K562 (cell line): ENCODE data around the gene PSMG3. TPM values are rescaled to one million over a fixed set of nuclear protein-coding genes. Genes with fewer than 3 reads are reported as not detected.

ENCODE experiments used
- ASH1L ChIP-seq: fragments of 450-650 bp; IDR thresholded peaks from 2 replicates; pipeline ENCODE4 v1.6.1; 2018; ENCODE audit warnings: borderline replicate concordance, mild to moderate bottlenecking, low read depth; ENCODE audit not compliant: partially characterized antibody
- BHLHE40 ChIP-seq: IDR thresholded peaks from 2 replicates; pipeline ENCODE4 v1.6.1; 2011; ENCODE audit warnings: low read length, improper control_type of control experiment
- BRCA1 ChIP-seq, 2 experiments: fragments of 450-650 bp in 1 of 2; sonication (generic) in 1 of 2; formaldehyde crosslinking in 1 of 2; IDR thresholded peaks; 2 replicates each; pipeline versions ENCODE4 v1.5.0 to v1.6.1; 2017 to 2020; ENCODE audit warnings: mild to moderate bottlenecking in 1 of 2, missing genetic modification reagents in 1 of 2
- CTBP1 ChIP-seq: fragments of 450-650 bp; IDR thresholded peaks from 2 replicates; pipeline ENCODE4 v1.6.1; 2016; ENCODE audit warnings: borderline replicate concordance
- DPF2 ChIP-seq: fragments of 450-650 bp; IDR thresholded peaks from 2 replicates; pipeline ENCODE4 v1.6.1; 2016
- ELF2 ChIP-seq: fragments of 250-450 bp; sonication (Bioruptor Pico); IDR thresholded peaks from 2 replicates; pipeline ENCODE4 v1.5.0; 2021; ENCODE audit warnings: mild to moderate bottlenecking
- FOSL1 ChIP-seq: fragments of 200-800 bp; sonication (Bioruptor generic); conservative IDR thresholded peaks from 2 replicates; pipeline ENCODE4 v1.6.1; 2016; ENCODE audit warnings: missing genetic modification characterization, missing compliant biosample characterization
- FOXM1 ChIP-seq, 2 experiments: fragments of 450-650 bp in 1 of 2; sonication (generic) in 1 of 2; formaldehyde crosslinking in 1 of 2; IDR thresholded peaks; 2 replicates each; pipeline versions ENCODE4 v1.6.1 to v1.9.0; 2017 to 2022; ENCODE audit warnings: low read depth in 2 of 2, mild to moderate bottlenecking in 2 of 2, missing genetic modification reagents in 1 of 2, moderate library complexity in 1 of 2
- GATAD2B ChIP-seq: fragments of 450-650 bp; IDR thresholded peaks from 2 replicates; pipeline ENCODE4 v1.6.1; 2017; ENCODE audit warnings: mild to moderate bottlenecking, borderline replicate concordance
- HMGN3 ChIP-seq: IDR thresholded peaks from 2 replicates; pipeline ENCODE4 v1.6.1; 2011; ENCODE audit warnings: borderline replicate concordance, low read depth, mild to moderate bottlenecking, mixed read lengths, low read length; ENCODE audit not compliant: insufficient read length; ENCODE audit errors: extremely low read depth
- IRF2 ChIP-seq: sonication (generic); formaldehyde crosslinking; IDR thresholded peaks from 2 replicates; pipeline ENCODE4 v1.8.1; 2022; ENCODE audit warnings: mild to moderate bottlenecking, missing genetic modification reagents
- MEF2A ChIP-seq: IDR thresholded peaks from 2 replicates; pipeline ENCODE4 v1.6.1; 2011; ENCODE audit warnings: low read depth, mild to moderate bottlenecking, low read length, moderate library complexity; ENCODE audit not compliant: control insufficient read depth
- MNT ChIP-seq, 2 experiments: fragments of 450-650 bp; conservative IDR thresholded peaks; 2 replicates each; pipeline ENCODE4 v1.6.1; 2017; ENCODE audit warnings: mild to moderate bottlenecking in 2 of 2, moderate library complexity in 2 of 2
- POLR2G ChIP-seq: fragments of 200-400 bp; formaldehyde crosslinking; IDR thresholded peaks from 2 replicates; pipeline ENCODE4 v1.6.1; 2017; ENCODE audit warnings: low read depth, mild to moderate bottlenecking, antibody characterized with exemption, low read length, moderate library complexity
- RBBP5 ChIP-seq: fragments of 200-600 bp; sonication (generic); IDR thresholded peaks from 2 replicates; pipeline ENCODE4 v1.6.1; 2012; ENCODE audit warnings: borderline replicate concordance, mild to moderate bottlenecking, low read length, control low read depth, inconsistent platforms; ENCODE audit not compliant: insufficient read depth, poor library complexity, severe bottlenecking
- RBFOX2 ChIP-seq: fragments of 200-400 bp; formaldehyde crosslinking; IDR thresholded peaks from 2 replicates; pipeline ENCODE4 v1.6.1; 2017; ENCODE audit warnings: low read depth, mild to moderate bottlenecking, low read length, moderate library complexity
- RHOXF2B ChIP-seq: fragments of 250-450 bp; sonication (Bioruptor Pico); conservative IDR thresholded peaks from 2 replicates; pipeline ENCODE4 v1.5.1; 2021
- SAFB ChIP-seq: fragments of 200-400 bp; formaldehyde crosslinking; IDR thresholded peaks from 2 replicates; pipeline ENCODE4 v1.6.1; 2017; ENCODE audit warnings: low read depth, low read length, borderline replicate concordance
- TCF3 ChIP-seq: sonication (generic); formaldehyde crosslinking; IDR thresholded peaks from 2 replicates; pipeline ENCODE4 v1.4.0; 2020; ENCODE audit warnings: mild to moderate bottlenecking, missing genetic modification reagents
- TFAP4 ChIP-seq: sonication (generic); formaldehyde crosslinking; IDR thresholded peaks from 2 replicates; pipeline ENCODE4 v1.8.0; 2022; ENCODE audit warnings: missing genetic modification reagents, mild to moderate bottlenecking, moderate library complexity, borderline replicate concordance
- TRIM24 ChIP-seq, 2 experiments: fragments of 450-650 bp; IDR thresholded peaks; 2 replicates each; pipeline ENCODE4 v1.6.1; 2016
- polyA plus RNA-seq, 8 experiments: library from polyadenylated mRNA; depleted of rRNA in 4 of 8; stranded (reverse) in 5 of 8; unstranded in 3 of 8; fragments of >200 nt; fragmentation: Nextera tagmentation in 2 of 8; fragmentation: Illumina TruSeq in 1 of 8; extraction: Ambion mirVana in 2 of 8; extraction: Trizol in 1 of 8; gene quantifications; 2 replicates each; pipeline versions ENCODE4 v1.2.1 to v1.2.3, GENCODE V29; 2011 to 2014; ENCODE audit warnings: inconsistent platforms in 1 of 8, missing spikeins in 1 of 8
- total RNA-seq, 7 experiments: library from RNA; depleted of rRNA in 6 of 7; stranded (reverse); fragments of >200 nt in 6 of 7; fragmentation: Illumina TruSeq in 2 of 7; extraction: Trizol in 2 of 7; gene quantifications; 2 replicates each; pipeline versions ENCODE4 v1.2.1 to v1.2.3, GENCODE V29; 2011 to 2021; ENCODE audit warnings: low replicate concordance in 1 of 7

The PSMG3 gene
- total and polyA plus RNA-seq, 9 of the 15 experiments (the other 6 are each of a cell fraction or from before 2014, with no cell fraction given) = 34.8 to 122 (median 80.1) TPM

GRCh38 chr7:1536743-1537534 is 32.9 kb downstream of the PSMG3 start (continued):
- TF ChIP-seq MEF2A (no peak), SAFB (0 out of 2 replicates have a peak, but pooled peaks have one; percentile 44), DPF2 (peak; percentile 55), TCF3 (CRISPR knock-in tag) (0 out of 2 replicates have a peak, but pooled peaks have one; percentile 6), POLR2G (0 out of 2 replicates have a peak, but pooled peaks have one; percentile 48), CTBP1 (peak; percentile 51; the same call in 1 of the 2 replicates), GATAD2B (peak; percentile 22; the same call in 1 of the 2 replicates), MNT (conservative IDR thresholded peaks at IDR 0.05) (peak; percentile 14 to 47), BHLHE40 (peak; percentile 42), FOSL1 (tag) (peak; percentile 98), TRIM24 (IDR thresholded peaks at IDR 0.05) (no peak), RBFOX2 (peak; percentile 63), FOXM1 (IDR thresholded peaks at IDR 0.05; ENCODE audit: low read depth) (no peak), FOXM1 (CRISPR knock-in tag; IDR thresholded peaks at IDR 0.05; ENCODE audit: low read depth) (0 out of 2 replicates have a peak, but pooled peaks have one; percentile 15), ASH1L (no peak), BRCA1 (IDR thresholded peaks at IDR 0.05) (no peak), BRCA1 (CRISPR knock-in tag; IDR thresholded peaks at IDR 0.05) (no peak), RHOXF2B (no peak), IRF2 (CRISPR knock-in tag) (no peak), TFAP4 (CRISPR knock-in tag) (peak; percentile 57; the same call in 1 of the 2 replicates), ELF2 (CRISPR knock-in tag) (no peak), HMGN3 (peak; percentile 65), RBBP5 (peak; percentile 2)
